Stomach (tissue), 4 donors: ENCODE data around the gene TFF2.

ENCODE experiments used
- EP300 ChIP-seq: sonication (generic); formaldehyde crosslinking; IDR thresholded peaks from one replicate; pipeline ENCODE4 v1.6.1; 2017; ENCODE audit warnings: antibody characterized with exemption
- POLR2AphosphoS5 ChIP-seq, 3 donors: sonication (generic); formaldehyde crosslinking; IDR thresholded peaks; one replicate each; pipeline ENCODE4 v1.6.1; 2016; ENCODE audit warnings: antibody characterized with exemption in 3 of 3
- TF ChIP-seq, protein P1 (sequence below), 7 experiments: fragments of 450-650 bp in 4 of 7; fragments of 200-600 bp in 3 of 7; sonication (generic) in 3 of 7; IDR thresholded peaks; one replicate each; pipeline ENCODE4 v1.5.1; 2016 to 2019; ENCODE audit warnings: antibody characterized with exemption in 7 of 7, control low read depth in 2 of 7, mild to moderate bottlenecking in 1 of 7

DNA sequence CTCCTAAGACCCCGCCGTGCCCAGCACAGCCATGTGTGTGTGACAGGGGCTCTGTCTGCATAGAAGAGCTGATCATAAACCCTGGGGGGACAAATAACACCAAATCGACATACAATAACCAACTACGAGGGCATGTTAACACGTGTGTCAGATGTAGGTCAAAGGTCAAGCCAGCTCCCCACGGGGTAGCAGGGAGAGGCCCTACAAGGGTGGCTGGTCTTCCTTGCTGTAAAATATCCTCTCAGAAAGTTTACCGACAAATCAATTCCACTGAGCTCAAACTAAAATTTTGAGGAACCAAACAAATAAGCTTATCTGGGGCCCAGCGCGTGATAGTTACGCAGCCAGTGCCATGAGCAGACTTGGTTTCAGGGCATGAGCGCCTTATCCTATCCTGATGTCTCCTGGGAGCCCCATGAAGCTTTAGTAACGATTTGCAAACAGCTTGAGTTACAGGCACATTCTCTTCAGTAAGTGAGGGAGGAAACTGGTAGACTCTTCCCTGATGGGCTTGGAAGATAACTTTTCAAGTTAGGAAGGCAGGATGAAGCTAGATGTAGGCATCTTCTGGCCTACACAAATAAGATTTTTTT, 47.7 kb upstream of the TFF2 start:
- TF ChIP-seq POLR2AphosphoS5 (IDR thresholded peaks at IDR 0.05) (no peak), EP300 (no peak)
- TF ChIP-seq, protein P1, sequence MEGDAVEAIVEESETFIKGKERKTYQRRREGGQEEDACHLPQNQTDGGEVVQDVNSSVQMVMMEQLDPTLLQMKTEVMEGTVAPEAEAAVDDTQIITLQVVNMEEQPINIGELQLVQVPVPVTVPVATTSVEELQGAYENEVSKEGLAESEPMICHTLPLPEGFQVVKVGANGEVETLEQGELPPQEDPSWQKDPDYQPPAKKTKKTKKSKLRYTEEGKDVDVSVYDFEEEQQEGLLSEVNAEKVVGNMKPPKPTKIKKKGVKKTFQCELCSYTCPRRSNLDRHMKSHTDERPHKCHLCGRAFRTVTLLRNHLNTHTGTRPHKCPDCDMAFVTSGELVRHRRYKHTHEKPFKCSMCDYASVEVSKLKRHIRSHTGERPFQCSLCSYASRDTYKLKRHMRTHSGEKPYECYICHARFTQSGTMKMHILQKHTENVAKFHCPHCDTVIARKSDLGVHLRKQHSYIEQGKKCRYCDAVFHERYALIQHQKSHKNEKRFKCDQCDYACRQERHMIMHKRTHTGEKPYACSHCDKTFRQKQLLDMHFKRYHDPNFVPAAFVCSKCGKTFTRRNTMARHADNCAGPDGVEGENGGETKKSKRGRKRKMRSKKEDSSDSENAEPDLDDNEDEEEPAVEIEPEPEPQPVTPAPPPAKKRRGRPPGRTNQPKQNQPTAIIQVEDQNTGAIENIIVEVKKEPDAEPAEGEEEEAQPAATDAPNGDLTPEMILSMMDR (IDR thresholded peaks at IDR 0.05), result no peak
